GM12875 (cell line): Measurements from ENCODE around the gene BCORL1.

ENCODE experiments used
- H3K4me3 ChIP-seq: one replicate; pipeline ENCODE4 v1.5.1; 2011; ENCODE audit warnings: low read depth, low read length, control low read depth
- CTCF ChIP-seq: IDR thresholded peaks from 2 replicates; pipeline ENCODE4 v1.5.1; 2011; ENCODE audit warnings: low read depth, mild to moderate bottlenecking, control low read depth, inconsistent platforms, low read length, moderate library complexity, borderline replicate concordance; ENCODE audit not compliant: insufficient read depth

Gene BCORL1

GRCh38 chrX:129965166-129965565 lies 17.3 kb upstream of the BCORL1 start:
- TF ChIP-seq CTCF = no peak
- no peak overlapping the region for H3K4me3 ChIP-seq

- no peak overlapping the region for H3K4me3 ChIP-seq
- TF ChIP-seq CTCF = no peak
Observed at GRCh38 chrX:129968968-129969367, 13.5 kb upstream of the BCORL1 start.

GRCh38 chrX:129976441-129976840 lies 6.0 kb upstream of the BCORL1 start:
- H3K4me3 ChIP-seq = no peak overlapping the region
- no peak for TF ChIP-seq CTCF

- TF ChIP-seq CTCF = no peak
- no peak overlapping the region for H3K4me3 ChIP-seq
Observed at GRCh38 chrX:129979207-129979920, 3.1 kb upstream of the BCORL1 start.

GRCh38 chrX:129980001-129980401 lies 2.4 kb upstream of the BCORL1 start:
- TF ChIP-seq CTCF = no peak
- H3K4me3 ChIP-seq = peak overlapping the region; percentile 61

- H3K4me3 ChIP-seq = peak overlapping the region; percentile 61
- TF ChIP-seq CTCF = no peak
Observed at GRCh38 chrX:129980540-129981199, 1.8 kb upstream of the BCORL1 start.

GRCh38 chrX:129981200-129981553 lies 1.3 kb upstream of the BCORL1 start:
- TF ChIP-seq CTCF = no peak
- H3K4me3 ChIP-seq = peak overlapping the region; percentile 61
